SK-N-SH (cell line): ENCODE data around the gene PTPRG.

Experiments used
- CTCF ChIP-seq: fragments of 200-600 bp; sonication (generic); IDR thresholded peaks from 2 replicates; pipeline ENCODE4 v1.6.1; 2017; ENCODE audit warnings: antibody characterized with exemption, mild to moderate bottlenecking, moderate library complexity
- FOXJ3 ChIP-seq: sonication (generic); formaldehyde crosslinking; IDR thresholded peaks from 2 replicates; pipeline ENCODE4 v1.5.1; 2020; ENCODE audit warnings: mild to moderate bottlenecking, missing genetic modification reagents
- JUND ChIP-seq: IDR thresholded peaks from 2 replicates; pipeline ENCODE4 v1.4.0; 2012

DNA sequence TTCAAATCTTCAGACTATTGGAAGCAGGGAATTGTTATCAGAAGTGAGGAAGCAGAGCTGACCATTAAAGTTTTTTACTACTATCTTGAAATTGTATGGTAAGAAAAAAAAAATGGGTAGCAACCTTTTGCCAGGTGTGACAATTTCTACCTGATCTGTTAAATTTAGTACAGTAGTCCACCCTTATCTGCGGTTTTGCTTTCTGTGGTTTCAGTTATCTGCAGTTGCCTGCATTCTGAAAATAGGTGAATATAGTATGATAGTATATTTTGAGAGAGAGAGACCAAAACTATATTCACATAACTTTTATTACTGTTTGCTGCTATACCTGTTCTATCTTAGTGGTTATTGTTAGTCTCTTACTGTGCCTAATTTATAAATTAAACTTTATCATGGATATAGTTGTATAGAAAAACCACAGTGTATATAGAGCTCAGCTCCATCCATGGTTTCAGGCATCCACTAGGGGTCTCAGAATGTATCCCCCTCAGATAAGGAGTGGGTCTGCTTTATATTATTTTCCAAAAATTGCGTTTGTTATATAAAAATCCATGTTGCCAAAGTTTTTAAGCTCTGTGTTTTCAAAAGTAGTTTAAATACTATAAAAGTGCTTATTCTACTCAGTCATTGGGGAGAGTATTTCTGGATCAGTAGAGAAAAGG, 69.9 kb downstream of the PTPRG start:
- TF ChIP-seq CTCF, result peak; percentile 23; the same call in 1 of the 2 replicates
- no peak for TF ChIP-seq FOXJ3 (CRISPR knock-in tag)
- TF ChIP-seq JUND, result no peak
